Osteocyte (in vitro differentiated cells): Measurements from ENCODE around the gene LPIN1. TPM values are rescaled to one million over a fixed set of nuclear protein-coding genes. Genes with fewer than 3 reads are reported as not detected.

Experiments used
- DNase-seq: peaks from one replicate; pipeline ENCODE4 v3.0.0; 2021; ENCODE audit warnings: mixed read lengths; ENCODE audit not compliant: unreplicated experiment; ENCODE audit errors: extremely low spot score
- H3K27ac Mint-ChIP-seq: one replicate; pipeline ENCODE4 v1.8.0; 2021; ENCODE audit warnings: mild to moderate bottlenecking, mixed read lengths; ENCODE audit not compliant: unreplicated experiment
- H3K27me3 Mint-ChIP-seq: one replicate; pipeline ENCODE4 v1.8.0; 2021; ENCODE audit warnings: mixed read lengths; ENCODE audit not compliant: unreplicated experiment
- H3K36me3 Mint-ChIP-seq: one replicate; pipeline ENCODE4 v1.8.0; 2021; ENCODE audit warnings: mixed read lengths; ENCODE audit not compliant: unreplicated experiment
- H3K4me1 Mint-ChIP-seq: one replicate; pipeline ENCODE4 v1.8.0; 2021; ENCODE audit warnings: mixed read lengths; ENCODE audit not compliant: unreplicated experiment
- H3K4me3 Mint-ChIP-seq: one replicate; pipeline ENCODE4 v1.8.0; 2021; ENCODE audit warnings: mild to moderate bottlenecking, moderate library complexity, mixed read lengths; ENCODE audit not compliant: unreplicated experiment
- H3K9me3 Mint-ChIP-seq: one replicate; pipeline ENCODE4 v1.8.0; 2021; ENCODE audit warnings: mixed read lengths; ENCODE audit not compliant: unreplicated experiment
- total RNA-seq: library from RNA; stranded (reverse); gene quantifications from 2 replicates; pipeline ENCODE4 v1.2.1, GENCODE V29; 2021
- TF ChIP-seq, protein P1 (sequence below): fragments of 200-600 bp; sonication (generic); IDR thresholded peaks from 2 replicates; pipeline ENCODE4 v1.5.0; 2021; ENCODE audit warnings: antibody characterized with exemption, mild to moderate bottlenecking, moderate library complexity

LPIN1 gene
- total RNA-seq, 1 donor from 2014 or later, result 26.7 TPM

DNA sequence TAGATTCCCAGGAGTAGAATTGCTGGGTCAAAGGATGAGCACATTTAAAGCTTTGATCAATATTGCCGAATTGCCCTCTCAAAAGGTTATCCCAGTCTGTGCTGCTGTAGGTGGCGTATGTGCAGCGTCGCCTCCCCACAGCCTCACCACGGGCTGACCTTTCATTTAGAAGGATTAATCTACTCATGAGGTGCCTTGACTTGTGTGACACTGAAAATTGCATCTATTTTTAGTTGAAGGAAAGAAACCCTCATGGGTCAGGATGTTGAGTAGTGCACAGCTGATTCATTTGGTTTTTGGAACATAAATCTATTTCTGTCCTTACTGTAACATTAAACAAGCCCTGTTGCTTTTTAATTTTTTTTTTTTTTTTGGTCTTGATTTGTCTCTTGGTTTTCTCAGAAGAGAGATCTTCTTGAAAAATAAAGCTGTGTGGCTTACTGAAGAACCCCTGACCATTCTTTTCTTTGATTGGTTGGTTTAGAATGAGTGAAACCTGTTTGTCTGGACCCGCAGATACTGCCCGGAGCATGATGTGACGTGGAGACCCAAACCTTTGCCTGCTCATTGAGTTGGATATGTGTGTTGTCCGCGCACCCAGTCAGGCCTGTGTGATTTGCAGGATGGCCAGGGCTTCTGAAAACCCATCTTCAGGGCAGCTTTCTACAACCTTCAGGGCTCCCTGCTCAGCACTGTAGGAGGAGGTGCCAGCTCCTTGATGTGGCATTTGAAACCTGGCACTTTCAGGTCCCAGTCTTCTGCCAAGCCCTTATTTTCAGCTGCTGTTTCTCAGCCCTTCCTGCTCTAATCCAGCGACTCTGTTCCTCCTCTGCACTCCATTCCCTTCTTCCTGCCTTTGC is 61.0 kb downstream of the LPIN1 start:
- no peak overlapping the region for H3K4me3 Mint-ChIP-seq
- no peak overlapping the region for H3K27ac Mint-ChIP-seq
- peaks cover 58% of the 10 kb centered on the region for H3K36me3 Mint-ChIP-seq
- no peaks in the 10 kb centered on the region for H3K4me1 Mint-ChIP-seq
- no peak for DNase-seq
- TF ChIP-seq, protein P1, sequence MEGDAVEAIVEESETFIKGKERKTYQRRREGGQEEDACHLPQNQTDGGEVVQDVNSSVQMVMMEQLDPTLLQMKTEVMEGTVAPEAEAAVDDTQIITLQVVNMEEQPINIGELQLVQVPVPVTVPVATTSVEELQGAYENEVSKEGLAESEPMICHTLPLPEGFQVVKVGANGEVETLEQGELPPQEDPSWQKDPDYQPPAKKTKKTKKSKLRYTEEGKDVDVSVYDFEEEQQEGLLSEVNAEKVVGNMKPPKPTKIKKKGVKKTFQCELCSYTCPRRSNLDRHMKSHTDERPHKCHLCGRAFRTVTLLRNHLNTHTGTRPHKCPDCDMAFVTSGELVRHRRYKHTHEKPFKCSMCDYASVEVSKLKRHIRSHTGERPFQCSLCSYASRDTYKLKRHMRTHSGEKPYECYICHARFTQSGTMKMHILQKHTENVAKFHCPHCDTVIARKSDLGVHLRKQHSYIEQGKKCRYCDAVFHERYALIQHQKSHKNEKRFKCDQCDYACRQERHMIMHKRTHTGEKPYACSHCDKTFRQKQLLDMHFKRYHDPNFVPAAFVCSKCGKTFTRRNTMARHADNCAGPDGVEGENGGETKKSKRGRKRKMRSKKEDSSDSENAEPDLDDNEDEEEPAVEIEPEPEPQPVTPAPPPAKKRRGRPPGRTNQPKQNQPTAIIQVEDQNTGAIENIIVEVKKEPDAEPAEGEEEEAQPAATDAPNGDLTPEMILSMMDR, result no peak
- H3K27me3 Mint-ChIP-seq, result no peaks in the 10 kb centered on the region
- no peaks in the 10 kb centered on the region for H3K9me3 Mint-ChIP-seq

DNA sequence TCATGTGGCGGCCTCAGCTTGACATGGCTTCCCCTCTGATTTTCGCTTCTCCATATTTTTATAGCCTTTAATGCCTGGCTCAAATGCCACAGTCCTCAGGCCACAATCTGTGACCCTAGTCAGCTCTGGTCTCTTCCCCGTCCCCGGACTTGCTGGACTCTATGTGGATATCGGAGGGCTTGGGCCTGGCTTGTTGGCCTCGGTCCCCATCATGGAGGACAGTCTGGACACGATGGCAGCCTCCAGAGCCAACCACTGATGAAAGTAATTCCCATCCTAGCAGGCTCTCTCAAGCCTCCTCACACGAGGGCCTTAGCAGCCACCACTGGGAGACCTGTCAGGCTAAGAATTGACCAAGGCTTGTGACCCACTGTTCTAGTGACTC is 61.6 kb downstream of the LPIN1 start:
- Mint-ChIP-seq H3K9me3 (no peaks in the 10 kb centered on the region), H3K27ac (no peak overlapping the region), H3K36me3 (peaks cover 58% of the 10 kb centered on the region), H3K4me3 (no peak overlapping the region), H3K27me3 (no peaks in the 10 kb centered on the region), H3K4me1 (no peaks in the 10 kb centered on the region)
- no peak for DNase-seq
- TF ChIP-seq, protein P1, result no peak

DNA sequence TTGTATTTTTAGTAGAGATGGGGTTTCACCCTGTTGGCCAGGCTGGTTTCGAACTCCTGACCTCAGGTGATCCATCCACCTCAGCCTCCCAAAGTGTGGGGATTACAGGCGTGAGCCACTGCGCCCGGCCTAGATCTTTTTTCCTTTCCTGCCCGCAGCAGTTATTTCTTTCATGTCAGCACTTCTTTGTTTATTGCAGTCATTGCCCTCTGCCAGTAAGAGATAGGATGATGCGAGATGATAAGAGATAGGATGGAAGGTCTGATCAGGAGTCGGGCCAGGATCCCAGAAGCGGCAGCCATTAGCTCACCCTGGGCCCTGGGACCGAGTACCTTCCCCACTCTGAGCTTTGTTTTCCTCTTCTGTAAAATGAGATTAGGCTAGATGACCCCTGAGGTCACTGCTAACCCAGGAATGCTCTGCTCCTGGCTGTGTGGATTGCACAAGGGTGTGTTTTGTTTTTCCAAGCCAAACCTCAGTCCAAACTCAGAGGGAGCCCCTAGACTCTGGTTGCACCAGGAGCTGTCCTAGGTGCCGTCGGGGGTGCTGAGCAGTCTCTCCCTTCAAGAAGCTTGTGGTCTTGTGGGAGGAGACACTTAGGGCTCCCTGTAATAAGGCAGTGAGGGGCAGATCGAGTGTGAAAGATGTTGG is 63.3 kb downstream of the LPIN1 start:
- Mint-ChIP-seq H3K4me1 (no peaks in the 10 kb centered on the region), H3K36me3 (peaks cover 45% of the 10 kb centered on the region), H3K9me3 (no peaks in the 10 kb centered on the region), H3K27ac (no peak overlapping the region), H3K4me3 (no peak overlapping the region), H3K27me3 (no peaks in the 10 kb centered on the region)
- TF ChIP-seq, protein P1, result no peak
- DNase-seq, result no peak

GRCh38 chr2:11810237-11810977 is 64.0 kb downstream of the LPIN1 start:
- DNase-seq, result no peak
- Mint-ChIP-seq H3K4me3 (no peak overlapping the region), H3K27ac (no peak overlapping the region), H3K4me1 (no peaks in the 10 kb centered on the region), H3K27me3 (no peaks in the 10 kb centered on the region), H3K36me3 (peaks cover 43% of the 10 kb centered on the region), H3K9me3 (no peaks in the 10 kb centered on the region)
- TF ChIP-seq, protein P1, result no peak
